ENCODE measurements around the gene MBTPS1.

MBTPS1 gene

GRCh38 chr16:84014570-84015327, 102.0 kb downstream of the MBTPS1 start:
- Histone ChIP-seq H3K9me2 (replicated peaks; ENCODE audit: insufficient read depth, low read length) (no peaks in the 10 kb centered on the region), H3K4me3 (ENCODE audit: insufficient read depth, low read length, poor library complexity, severe bottlenecking) (no peak overlapping the region), H3K36me3 (ENCODE audit: low read length) (no peaks in the 10 kb centered on the region), H3K27me3 (ENCODE audit: low read length) (no peaks in the 10 kb centered on the region), H3K9me3 (ENCODE audit: insufficient read depth, low read length) (0 out of 2 replicates have a peak, but pooled peaks cover 6% of the 10 kb centered on the region), H3K27ac (ENCODE audit: low read depth, low read length) (no peak overlapping the region), H2AFZ (ENCODE audit: low read depth, low read length, severe bottlenecking) (no peak overlapping the region), H3K79me2 (ENCODE audit: insufficient read depth, low read length) (no peaks in the 10 kb centered on the region), H4K20me1 (ENCODE audit: low read depth, low read length) (no peaks in the 10 kb centered on the region), H3F3A (ENCODE audit: insufficient read depth) (no peaks in the 10 kb centered on the region), H3K9ac (ENCODE audit: low read length) (no peak overlapping the region), H3K4me2 (ENCODE audit: low read depth, low read length, poor library complexity, severe bottlenecking) (no peak overlapping the region)
- TF ChIP-seq EZH2phosphoT487 (conservative IDR thresholded peaks at IDR 0.05; ENCODE audit: low read length) (no peak), CTCF (IDR thresholded peaks at IDR 0.05; ENCODE audit: insufficient read depth, low read length, poor library complexity, severe bottlenecking) (no peak)

GRCh38 chr16:84013787-84014569, 102.8 kb downstream of the MBTPS1 start:
- Histone ChIP-seq H2AFZ (ENCODE audit: low read depth, low read length, severe bottlenecking) (no peak overlapping the region), H4K20me1 (ENCODE audit: low read depth, low read length) (no peaks in the 10 kb centered on the region), H3K27me3 (ENCODE audit: low read length) (no peaks in the 10 kb centered on the region), H3K9ac (ENCODE audit: low read length) (no peak overlapping the region), H3F3A (ENCODE audit: insufficient read depth) (no peaks in the 10 kb centered on the region), H3K4me3 (ENCODE audit: insufficient read depth, low read length, poor library complexity, severe bottlenecking) (no peak overlapping the region), H3K9me3 (ENCODE audit: insufficient read depth, low read length) (0 out of 2 replicates have a peak, but pooled peaks cover 6% of the 10 kb centered on the region), H3K36me3 (ENCODE audit: low read length) (no peaks in the 10 kb centered on the region), H3K27ac (ENCODE audit: low read depth, low read length) (no peak overlapping the region), H3K9me2 (replicated peaks; ENCODE audit: insufficient read depth, low read length) (no peaks in the 10 kb centered on the region), H3K79me2 (ENCODE audit: insufficient read depth, low read length) (no peaks in the 10 kb centered on the region), H3K4me2 (ENCODE audit: low read depth, low read length, poor library complexity, severe bottlenecking) (no peak overlapping the region)
- TF ChIP-seq EZH2phosphoT487 (conservative IDR thresholded peaks at IDR 0.05; ENCODE audit: low read length) (no peak), CTCF (IDR thresholded peaks at IDR 0.05; ENCODE audit: insufficient read depth, low read length, poor library complexity, severe bottlenecking) (no peak)

- Histone ChIP-seq H4K20me1 (ENCODE audit: low read depth, low read length) (no peaks in the 10 kb centered on the region), H3K9ac (ENCODE audit: low read length) (no peak overlapping the region), H3K79me2 (ENCODE audit: insufficient read depth, low read length) (no peaks in the 10 kb centered on the region), H3K4me3 (ENCODE audit: insufficient read depth, low read length, poor library complexity, severe bottlenecking) (no peak overlapping the region), H3K9me3 (ENCODE audit: insufficient read depth, low read length) (no peaks in the 10 kb centered on the region), H3K9me2 (replicated peaks; ENCODE audit: insufficient read depth, low read length) (no peaks in the 10 kb centered on the region), H3K27me3 (ENCODE audit: low read length) (no peaks in the 10 kb centered on the region), H2AFZ (ENCODE audit: low read depth, low read length, severe bottlenecking) (no peak overlapping the region), H3K27ac (ENCODE audit: low read depth, low read length) (no peak overlapping the region), H3K36me3 (ENCODE audit: low read length) (no peaks in the 10 kb centered on the region), H3F3A (ENCODE audit: insufficient read depth) (no peaks in the 10 kb centered on the region), H3K4me2 (ENCODE audit: low read depth, low read length, poor library complexity, severe bottlenecking) (no peak overlapping the region)
- no peak for TF ChIP-seq CTCF (IDR thresholded peaks at IDR 0.05; ENCODE audit: insufficient read depth, low read length, poor library complexity, severe bottlenecking)
- TF ChIP-seq EZH2phosphoT487 (conservative IDR thresholded peaks at IDR 0.05; ENCODE audit: low read length), result no peak
Measured at GRCh38 chr16:84009282-84009681, 107.5 kb downstream of the MBTPS1 start.
